ENCODE results near the gene C19orf25.

GRCh38 chr19:1507763-1508506 lies 28.9 kb upstream of the C19orf25 start:
- no peak for TF ChIP-seq CTCF (IDR thresholded peaks at IDR 0.05; ENCODE audit: borderline replicate concordance, extremely low read depth, low read length, poor library complexity, severe bottlenecking)
- no peak for TF ChIP-seq EZH2 (IDR thresholded peaks at IDR 0.05; ENCODE audit: borderline replicate concordance, low read depth, low read length, severe bottlenecking)
